NCI-H1436 (cell line): Measurements from ENCODE around the gene CCDC27.

Experiments
- DNase-seq: peaks from one replicate; lab custom pipeline; 2025; lab: John Stamatoyannopoulos, UW

The CCDC27 gene

GRCh38 chr1:3759796-3760195 is 7.5 kb downstream of the CCDC27 start:
- no peak for DNase-seq

- no peak for DNase-seq
These were observed 9.2 kb downstream of the CCDC27 start for GRCh38 chr1:3761296-3762010.

- no peak for DNase-seq
These were observed 10.1 kb downstream of the CCDC27 start for GRCh38 chr1:3762151-3762872.

- no peak for DNase-seq
These were observed 10.6 kb downstream of the CCDC27 start for GRCh38 chr1:3762873-3763228.

- no peak for DNase-seq
These were observed 11.3 kb downstream of the CCDC27 start for GRCh38 chr1:3763351-3764125.

GRCh38 chr1:3767328-3767925 is 15.2 kb downstream of the CCDC27 start:
- DNase-seq, result no peak

- DNase-seq, result no peak
These were observed 16.7 kb downstream of the CCDC27 start for GRCh38 chr1:3768811-3769390.

GRCh38 chr1:3770047-3770765 is 18.0 kb downstream of the CCDC27 start:
- no peak for DNase-seq

- DNase-seq, result no peak
These were observed 19.1 kb downstream of the CCDC27 start for GRCh38 chr1:3771108-3772026.

GRCh38 chr1:3772027-3772714 is 19.9 kb downstream of the CCDC27 start:
- peak; percentile 85 for DNase-seq

GRCh38 chr1:3772715-3773571 is 20.7 kb downstream of the CCDC27 start, which contains the start of gene SMIM1:
TSS of gene SMIM1 (plus strand) at chr1:3772749. CDS start at chr1:3775374, 2,625 bp downstream.
- DNase-seq, result no peak

- DNase-seq, result no peak
These were observed 21.5 kb downstream of the CCDC27 start for GRCh38 chr1:3773572-3774275.

GRCh38 chr1:3774276-3774945 is 22.2 kb downstream of the CCDC27 start:
- no peak for DNase-seq

- no peak for DNase-seq
These were observed 22.8 kb downstream of the CCDC27 start for GRCh38 chr1:3774946-3775489.

GRCh38 chr1:3775490-3776230 is 23.4 kb downstream of the CCDC27 start:
- DNase-seq, result peak; percentile 61

GRCh38 chr1:3776231-3776961 is 24.1 kb downstream of the CCDC27 start:
- DNase-seq, result no peak
